HT-29 (cell line): ENCODE measurements around the gene JDP2. TPM values are rescaled to one million over a fixed set of nuclear protein-coding genes. Genes with fewer than 3 reads are reported as not detected.

Experiments
- DNase-seq: peaks from one replicate; pipeline ENCODE4 v3.0.0-alpha.2; 2015; ENCODE audit warnings: low spot score
- total RNA-seq: library from RNA; depleted of rRNA; stranded (reverse); fragments of >200 nt; shearing (Covaris generic); gene quantifications from 2 replicates; pipeline ENCODE4 v1.2.3, GENCODE V29; 2014

JDP2 gene
- total RNA-seq, 1 experiment from 2014 or later: 15.5 TPM

DNA sequence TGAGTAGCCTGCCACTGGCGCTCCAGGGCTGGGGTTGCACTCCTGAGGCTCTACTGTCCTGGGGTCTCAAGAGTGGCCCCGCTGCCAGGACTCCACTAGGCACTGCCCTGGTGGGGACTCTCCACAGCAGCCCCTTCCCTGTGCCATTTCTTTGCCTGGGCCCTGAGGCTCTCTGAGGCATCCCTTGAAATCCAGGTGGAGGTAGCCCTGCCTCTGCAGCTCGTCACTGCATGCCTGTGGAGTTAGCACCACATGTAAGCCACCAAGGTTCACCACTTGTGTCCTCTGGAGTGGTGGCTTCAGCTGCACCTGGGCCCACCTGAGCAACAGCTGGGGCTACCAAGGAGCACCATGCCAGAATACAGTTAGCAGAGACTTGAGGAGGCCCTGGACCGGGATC lies 54.5 kb downstream of the JDP2 start:
- DNase-seq: no peak

DNA sequence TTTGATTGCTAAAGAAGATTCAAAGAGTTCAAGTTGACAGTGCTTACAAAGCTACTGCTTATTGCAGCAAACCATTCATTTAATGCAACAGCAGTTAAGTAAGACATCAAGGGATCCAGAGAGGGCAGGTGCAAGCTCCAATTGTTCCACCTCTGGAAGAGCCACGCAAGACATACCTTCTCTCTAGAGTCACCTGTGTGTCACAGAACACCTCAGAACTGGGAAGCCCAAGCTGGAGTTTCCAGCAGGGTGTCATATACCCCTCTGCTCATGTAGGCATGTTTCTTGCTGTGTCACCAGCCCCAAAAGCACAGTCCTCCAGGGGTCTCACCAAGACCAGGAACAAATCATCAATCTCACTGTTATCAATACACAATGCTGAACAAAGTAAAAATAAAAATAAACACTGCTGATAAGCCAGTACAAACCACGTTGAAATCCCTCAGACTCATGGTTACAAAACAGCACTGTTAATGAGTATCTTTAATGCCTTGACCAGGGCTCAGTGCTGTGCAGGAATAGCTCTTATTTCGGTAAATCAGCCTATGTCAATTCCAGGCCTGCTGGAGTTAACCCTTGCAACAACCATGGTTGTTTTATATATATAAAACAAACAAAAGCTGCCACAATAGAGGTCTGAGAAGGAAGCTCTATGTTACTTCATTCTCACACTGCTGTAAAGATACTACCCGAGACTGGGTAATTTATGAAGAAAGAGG lies 57.0 kb downstream of the JDP2 start:
- DNase-seq: no peak

DNA sequence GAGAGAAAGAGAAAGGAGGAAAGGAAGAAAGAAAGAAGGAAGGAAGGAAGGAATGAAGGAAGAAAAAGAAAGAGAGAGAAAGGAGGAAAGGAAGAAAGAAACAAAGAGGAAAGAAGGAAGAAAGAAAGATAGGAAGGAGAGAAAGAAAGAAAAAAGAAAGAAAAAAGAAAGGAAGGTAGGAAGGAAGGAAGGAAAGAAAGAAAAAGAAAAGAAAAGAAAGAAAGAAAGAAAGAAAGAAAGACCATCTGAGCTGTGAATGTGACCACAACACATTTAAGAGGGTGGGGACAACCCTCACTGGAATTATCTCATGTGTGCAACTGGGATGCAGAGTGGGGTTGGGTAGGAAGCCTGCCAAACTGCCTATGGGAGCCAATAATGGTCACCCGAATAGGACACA lies 58.5 kb downstream of the JDP2 start:
- DNase-seq: no peak

DNA sequence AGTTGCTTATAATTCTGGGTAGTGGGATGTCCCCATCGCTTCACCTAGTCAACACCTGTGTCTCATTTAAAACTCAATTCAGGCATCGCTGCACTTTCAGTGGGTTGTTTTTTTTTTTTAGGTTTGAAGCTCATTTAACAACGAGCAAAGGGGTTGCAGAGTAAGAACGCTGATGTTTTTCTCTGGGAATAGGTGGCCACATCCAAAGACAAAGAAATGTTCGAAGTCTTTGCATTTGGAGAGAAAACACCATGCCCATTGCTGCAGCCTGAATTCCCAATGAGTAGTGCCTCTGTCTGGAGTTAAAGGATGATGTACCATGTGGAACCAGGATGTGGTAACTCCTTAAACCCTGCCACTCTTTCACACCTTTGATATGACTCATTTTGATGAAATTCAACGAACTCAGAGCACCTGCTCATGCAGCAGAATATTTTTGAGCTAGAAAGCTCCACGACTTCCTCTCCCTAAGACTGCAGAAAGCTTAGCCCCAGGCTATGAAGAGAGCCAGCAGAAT lies 59.4 kb downstream of the JDP2 start:
- DNase-seq: peak; percentile 4

DNA sequence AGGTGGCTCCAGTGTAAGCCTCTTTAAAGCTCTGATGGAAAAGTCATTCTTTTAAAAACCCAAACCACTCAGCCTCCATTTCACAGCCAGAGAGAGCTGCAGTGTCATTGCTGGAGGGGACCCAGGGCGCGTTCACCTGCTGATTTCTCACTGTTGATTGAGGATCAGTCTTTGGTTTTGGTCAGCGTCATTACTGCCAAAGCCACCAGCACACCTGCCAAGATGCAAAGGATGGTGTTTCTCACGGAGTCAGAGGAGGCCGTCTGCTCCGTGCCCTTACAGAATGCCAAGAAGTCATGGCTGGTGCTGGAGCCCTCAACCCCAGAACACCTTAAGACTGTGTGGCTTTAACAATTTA lies 61.6 kb downstream of the JDP2 start:
- no peak for DNase-seq

DNA sequence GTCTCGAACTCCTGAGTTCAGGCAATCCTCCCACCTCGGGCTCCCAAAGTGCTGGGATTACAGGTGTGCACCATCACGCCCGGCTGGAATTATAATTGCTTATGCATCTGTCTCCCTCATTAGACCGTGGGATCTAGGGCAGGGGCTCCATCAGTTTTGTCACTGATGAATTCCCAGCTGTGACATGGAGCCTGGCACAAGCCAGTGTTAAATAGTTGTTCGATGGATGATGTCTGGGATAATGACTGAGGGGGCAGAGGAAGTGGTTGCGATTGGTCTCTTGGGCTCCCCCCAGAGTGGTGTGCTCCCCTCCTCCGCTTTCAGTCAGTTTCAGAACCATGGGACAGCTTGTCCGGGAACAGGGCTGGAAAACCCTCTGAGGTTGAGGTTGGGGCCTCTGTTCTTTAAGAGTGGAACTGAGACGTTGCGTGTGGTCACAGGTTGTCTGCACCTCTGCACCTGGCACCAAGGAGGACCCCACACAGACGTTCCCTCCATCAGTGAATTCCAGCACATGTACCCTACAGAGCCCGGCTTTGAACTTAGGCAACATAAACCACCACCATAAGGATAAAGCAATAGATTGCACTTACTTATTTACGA lies 63.7 kb downstream of the JDP2 start:
- no peak for DNase-seq

DNA sequence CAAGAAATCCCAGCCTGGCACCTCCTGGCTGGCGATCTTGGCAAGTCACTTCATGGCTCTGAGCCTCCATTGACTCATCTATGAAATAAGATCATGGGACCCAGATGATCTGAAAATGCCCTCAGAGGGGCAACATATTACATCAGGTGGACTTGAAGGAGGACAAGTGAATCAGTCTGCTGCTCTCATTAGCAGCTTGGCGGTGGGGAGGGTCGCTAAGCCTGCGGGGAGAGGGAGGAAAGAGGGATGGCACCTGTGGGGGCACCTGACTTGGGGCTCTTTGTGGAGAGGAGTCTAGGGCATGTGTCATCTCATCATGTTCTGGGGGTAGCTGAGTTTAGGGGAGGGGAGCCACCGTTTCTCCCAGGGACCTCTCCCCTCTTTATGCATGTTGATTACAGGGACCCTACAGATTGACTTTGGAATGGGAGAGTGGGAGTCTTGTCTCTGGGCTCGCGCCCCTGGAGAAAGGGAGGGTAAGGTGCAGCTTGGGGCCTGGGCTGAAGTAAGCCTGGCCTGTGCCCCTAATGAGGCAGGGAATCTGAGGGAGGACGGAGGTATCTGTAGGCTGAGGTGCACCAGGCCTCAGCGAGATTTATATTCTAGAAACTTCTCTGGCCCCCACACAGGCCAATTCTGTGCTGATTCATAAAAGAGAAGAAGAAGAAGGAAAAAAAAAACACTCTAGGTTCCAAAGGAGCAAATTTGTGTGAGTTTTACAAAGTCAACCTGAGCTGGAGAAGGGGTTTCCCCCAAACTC lies 65.2 kb downstream of the JDP2 start:
- no peak for DNase-seq

DNA sequence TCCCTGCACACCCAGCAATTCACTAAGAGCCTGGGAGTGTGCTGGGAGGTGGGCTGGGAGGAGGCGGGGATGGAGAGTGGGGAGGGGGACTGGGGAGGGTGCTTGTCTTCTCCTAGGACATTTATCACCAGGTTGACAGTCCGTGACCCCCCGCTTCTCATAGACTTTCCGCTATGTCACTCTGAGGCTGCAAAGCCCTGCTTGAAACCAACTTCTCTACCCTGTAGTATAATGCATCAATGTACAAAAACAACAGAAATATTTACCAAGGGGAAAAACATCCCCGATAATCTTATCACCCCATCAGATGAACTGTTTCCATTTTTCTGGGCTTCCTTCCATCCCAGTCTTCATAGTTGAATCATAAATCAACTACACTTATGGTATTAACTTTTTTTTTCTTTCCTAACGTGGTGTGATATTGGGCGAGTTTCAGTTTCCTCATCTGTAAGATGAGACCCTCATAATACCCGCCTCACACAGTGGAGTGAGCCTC lies 65.8 kb downstream of the JDP2 start:
- no peak for DNase-seq

DNA sequence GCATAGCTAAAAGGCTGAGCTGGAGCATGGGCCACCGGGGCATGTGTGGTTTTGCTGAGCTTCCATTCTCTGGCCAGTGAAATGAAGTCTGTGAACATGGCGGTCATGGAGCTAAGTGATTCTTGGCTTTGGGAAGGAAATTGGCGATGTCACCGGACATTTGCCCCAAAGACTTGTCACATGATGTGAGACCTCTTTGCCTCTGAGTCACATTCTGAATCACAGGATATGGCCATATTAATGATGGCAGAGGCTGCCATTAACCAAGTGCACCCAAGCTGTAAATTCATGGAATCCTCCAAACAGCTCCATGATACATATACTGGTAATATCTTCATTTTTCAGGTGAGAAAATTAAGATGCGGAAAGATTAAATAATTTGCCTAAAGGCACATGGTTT lies 67.1 kb downstream of the JDP2 start:
- DNase-seq: no peak

DNA sequence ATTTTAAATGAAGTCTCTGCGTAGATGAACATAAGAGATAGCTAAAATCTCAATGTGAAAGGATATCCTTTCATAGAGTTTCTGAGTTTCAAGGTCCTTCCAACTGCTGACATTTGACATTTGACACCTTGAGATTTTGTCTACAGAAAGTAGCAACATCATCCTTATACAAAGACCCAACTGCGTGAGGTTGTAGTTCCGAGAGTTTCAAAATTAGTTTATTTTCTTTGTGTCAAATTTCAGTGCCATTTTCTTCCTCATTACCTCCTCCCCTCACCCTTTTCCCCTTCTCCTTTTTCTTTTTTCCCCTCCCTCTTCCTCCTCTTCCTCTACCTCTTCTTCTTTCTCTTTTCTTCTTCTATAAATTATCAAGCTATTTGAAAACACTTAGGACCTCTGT lies 67.6 kb downstream of the JDP2 start:
- no peak for DNase-seq

DNA sequence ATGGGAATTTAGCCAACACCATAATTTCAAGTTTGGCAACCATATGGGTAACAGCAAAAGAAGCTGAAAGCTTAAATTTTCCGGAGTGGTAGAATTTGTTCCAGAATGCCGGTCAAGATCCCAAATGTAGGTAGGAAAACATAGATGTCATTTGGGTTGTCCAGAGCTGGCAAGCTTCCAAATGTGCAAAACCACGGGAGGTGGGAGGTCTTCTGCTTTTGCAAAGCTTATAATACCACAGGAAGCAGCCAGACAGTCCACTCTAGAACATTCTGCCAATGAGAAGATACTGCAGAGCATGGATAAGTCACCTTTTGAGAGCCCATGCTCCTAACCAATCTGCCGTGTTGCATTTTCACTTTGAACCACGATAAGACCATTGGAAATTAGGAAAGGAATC lies 68.1 kb downstream of the JDP2 start:
- no peak for DNase-seq

DNA sequence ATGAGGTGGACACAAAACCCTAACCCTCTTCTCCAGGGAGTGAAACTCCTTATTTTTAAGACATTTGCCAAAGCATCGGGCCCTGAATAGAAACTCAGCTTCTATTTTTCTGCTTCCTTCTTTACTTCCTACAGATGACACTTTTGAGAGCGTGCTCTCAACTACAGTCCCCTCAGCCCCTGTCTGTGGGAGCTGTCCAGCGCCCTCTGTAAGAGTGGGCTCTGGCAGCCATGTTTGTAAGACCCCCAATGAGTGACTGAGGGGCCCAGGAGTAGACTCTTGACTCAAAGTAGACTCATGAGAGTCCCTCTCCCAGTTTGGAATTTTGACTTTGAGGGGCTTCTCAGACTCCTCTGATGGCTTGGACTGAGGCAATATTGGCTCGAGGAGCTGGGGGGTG lies 68.9 kb downstream of the JDP2 start:
- no peak for DNase-seq

DNA sequence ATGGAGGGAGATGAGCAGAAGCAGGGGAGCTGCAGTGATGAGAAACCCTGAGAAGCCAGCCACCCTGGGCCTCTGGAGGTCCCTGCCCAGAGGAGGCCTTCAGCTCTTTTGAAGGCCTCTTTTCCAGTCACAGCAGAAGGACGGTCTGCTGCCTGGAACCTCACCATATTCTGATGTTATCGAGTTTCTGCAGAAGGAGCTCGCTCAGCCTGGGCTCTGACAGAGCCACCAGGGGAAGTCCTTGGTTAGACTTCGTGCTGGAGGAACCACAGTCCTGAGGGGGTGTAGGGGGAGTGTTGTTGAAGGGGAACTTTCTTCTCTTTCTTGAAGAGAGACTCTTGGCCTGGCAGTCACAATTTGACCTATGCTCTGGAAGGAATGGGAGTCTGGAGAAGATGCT lies 69.4 kb downstream of the JDP2 start:
- DNase-seq: no peak

DNA sequence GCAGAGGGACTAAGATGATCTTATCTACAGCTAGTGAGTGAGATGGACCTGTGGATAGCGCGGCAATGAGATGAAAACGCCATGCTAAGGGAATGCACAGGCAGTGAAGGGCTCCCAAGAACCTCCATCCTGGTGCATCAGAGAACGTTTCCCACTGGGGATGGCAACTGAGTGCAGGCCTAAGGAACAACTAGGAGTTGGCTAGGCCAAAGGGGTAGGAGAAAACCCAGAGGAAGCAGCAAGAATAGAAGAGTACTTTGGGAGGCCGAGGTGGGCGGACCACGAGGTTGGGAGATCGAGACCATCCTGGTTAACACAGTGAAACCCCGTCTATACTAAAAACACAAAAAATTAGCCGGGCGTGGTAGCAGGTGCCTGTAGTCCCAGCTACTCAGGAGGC lies 69.9 kb downstream of the JDP2 start:
- DNase-seq: no peak

DNA sequence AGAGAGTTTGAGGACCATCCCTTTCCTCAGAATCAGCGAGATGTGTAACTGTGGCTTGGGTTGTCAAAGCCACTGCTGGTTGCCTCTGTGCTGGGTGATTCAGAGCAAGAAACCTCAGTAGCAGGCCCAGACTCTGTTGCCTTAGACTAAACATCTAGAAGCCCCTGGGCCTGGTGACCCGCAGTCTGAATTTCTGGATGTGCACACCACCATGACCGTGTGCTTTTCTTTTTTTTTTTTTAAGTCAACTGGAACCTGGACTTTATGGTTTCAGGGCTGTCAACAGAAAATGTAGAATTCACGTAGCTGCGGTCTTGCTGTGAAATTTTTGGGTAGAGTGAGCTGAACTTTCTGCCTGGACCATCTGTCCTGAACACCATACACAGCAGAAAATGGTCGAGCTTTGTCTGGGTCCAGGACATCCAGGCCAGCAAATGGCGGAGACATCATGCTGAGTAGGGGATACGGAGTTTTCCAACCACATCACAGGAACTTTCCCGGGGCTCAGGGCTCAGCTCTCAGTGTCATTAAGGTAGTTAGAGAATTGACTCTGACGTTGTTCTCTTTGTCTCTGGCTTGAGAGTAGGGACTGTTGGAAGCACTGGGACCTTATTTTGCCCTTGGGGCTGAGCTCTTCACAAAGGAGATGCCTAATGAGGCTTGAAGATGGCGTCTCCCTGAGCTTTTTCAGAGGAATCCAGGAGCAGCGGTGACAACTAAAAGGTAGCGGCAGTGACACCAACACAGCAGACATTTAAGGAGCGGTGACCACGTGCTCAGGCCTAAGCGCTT lies 71.5 kb downstream of the JDP2 start:
- no peak for DNase-seq

DNA sequence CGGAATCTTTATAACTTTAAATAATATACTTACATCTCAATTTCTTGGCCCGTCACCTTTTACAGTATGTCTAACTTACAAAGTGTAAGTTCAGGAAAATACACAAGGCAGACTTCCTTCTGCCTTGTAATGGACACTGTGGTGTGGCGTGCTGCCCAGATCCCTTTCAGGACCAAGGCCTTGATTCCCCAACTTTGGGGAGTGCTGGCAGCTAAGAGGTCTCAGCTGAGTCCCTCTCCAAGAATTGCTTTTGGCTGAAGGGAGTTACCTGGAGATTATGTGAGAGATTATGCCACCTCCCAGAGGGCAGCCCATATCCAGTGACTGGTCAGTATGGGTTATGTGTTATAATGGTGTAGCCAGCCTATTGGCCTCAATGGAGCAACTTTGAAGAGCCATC lies 73.3 kb downstream of the JDP2 start:
- DNase-seq: no peak

DNA sequence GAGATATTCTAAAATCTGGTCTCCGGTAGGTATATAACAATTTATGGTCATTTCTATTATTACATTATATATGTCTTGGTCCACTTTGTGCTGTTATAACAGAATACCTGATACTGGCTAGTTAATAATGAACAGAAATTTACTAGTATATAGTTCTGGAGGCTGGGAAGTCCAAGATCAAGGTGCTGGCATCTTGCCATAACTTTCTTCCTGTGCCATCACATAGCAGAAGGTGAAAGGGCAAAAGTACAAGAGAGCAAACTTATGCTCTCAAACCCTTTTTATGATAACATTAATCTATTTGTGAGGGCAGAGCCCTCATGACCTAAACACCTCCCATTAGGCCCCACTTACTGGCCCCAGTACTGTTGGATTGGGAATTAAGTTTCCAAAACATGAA lies 76.6 kb downstream of the JDP2 start:
- DNase-seq: no peak

DNA sequence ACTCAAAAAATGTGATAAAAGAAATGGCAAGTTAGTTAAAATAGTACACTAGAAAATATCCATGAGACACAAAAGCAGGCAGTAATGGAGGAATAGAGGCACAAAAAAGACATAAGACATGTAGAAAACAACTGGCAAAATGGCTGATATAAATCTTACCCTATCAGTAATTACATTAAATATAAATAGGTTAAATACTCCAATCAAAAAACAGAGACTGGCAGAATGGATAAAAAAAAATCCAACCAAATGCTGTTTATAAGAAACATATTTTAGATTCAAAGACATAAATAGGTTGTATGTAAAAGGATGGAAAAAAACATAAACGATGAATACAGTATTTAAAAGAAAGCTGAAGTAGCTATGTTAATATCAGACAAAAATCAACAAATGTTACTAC lies 79.1 kb downstream of the JDP2 start:
- DNase-seq: no peak

DNA sequence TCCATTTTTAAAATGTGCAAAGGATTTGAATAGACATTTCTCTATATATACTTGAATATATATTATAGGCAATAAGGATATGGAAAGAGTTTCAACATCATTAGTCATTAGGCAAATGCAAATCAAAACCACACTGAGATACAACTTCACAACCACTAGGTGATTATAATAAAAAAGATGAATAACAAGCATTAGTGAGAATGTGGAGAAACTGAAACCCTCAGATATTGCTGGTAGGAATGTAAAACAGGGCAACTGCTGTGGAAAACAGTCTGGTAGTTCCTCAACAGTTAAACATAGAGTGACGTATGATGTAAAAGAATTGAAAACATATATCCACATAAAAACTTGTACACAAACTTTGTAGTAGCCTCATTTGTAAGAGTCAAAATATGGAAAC lies 82.7 kb downstream of the JDP2 start:
- no peak for DNase-seq

DNA sequence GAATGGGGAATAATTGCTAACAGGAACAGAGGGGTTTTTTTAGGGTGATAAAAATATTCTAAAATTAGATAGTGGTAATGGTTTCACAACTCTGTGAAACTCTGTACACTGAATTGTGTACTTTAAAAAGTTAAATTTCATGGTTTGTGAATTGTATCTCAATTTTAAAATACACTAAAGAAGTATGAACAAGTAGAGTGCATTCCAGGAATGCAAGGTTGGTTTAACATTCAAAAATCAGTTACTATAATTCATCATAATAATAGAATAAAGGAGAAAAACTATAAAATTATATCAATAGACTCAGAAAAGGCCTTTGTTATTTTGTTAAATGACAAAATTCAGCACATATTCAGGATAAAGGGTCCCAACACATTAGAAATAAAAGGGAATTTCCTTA lies 83.4 kb downstream of the JDP2 start:
- DNase-seq: no peak

DNA sequence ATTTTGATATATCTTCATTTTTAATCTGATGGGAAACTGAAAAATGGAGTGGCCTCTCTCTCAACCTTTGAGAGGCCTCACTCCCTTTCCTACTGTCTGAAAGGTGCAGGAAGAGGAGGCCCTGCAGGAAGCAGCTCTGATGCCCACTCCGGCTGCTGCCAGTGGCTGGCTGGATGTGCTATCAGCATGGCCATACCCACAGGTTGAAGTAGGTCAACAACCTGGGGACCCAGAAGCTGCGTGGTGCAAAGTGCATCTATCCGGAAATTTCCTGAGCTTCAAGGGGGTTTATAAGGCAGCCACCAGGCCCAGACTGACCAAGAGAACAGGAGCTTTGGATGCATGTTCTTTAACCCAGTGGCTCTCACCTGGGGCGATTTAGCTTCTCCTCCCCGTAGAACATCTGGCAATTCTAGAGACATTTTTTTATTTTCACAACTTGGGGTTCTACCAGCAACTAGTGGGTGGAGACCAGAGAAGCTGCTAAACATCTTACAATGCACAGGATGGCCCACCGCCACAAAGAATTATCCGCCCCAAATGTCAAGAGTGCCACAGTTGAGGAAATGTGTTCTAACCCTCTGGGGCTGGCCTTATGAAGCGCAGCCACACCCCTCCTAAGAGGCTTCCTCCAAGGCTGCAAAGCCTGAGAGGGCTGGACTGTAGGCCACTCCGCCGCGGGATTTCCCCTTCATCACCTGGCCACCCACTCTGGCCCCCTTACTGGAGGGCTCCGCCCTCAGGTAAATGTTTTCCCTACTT lies 86.3 kb downstream of the JDP2 start:
- DNase-seq: no peak
